HG03457 (cell line): ENCODE data around the gene FEZF2.

Experiments
- ATAC-seq: cut with Tn5 transposase; IDR thresholded peaks from one replicate; pipeline ENCODE4 v1.9.1; 2021; ENCODE audit warnings: moderate number of reproducible peaks; ENCODE audit not compliant: unreplicated experiment

Gene FEZF2

DNA sequence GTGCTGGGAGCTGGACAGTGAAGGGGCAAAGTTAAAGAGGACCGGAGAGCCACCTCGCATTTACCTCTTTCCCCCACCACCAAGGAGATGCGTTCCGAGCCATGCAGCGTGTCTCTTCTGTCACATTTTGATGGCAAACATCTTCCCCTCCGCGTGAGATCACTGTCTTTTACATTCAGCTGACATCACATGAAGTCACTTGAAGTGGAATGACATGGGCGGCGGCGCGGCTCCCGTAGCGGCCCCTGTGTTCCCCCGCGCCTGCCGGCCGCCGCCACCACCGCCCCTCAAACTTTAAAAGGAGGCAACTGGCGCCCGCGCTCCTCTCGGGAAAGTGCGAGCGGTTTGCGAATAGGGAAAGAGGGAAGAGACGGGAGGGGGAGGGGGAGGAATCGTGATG lies at the start of gene FEZF2:
TSS of gene FEZF2 (minus strand) at position 336 of the 400 bp plus-strand sequence. CDS start 682 bp downstream, outside the sequence.
- no peak for ATAC-seq

DNA sequence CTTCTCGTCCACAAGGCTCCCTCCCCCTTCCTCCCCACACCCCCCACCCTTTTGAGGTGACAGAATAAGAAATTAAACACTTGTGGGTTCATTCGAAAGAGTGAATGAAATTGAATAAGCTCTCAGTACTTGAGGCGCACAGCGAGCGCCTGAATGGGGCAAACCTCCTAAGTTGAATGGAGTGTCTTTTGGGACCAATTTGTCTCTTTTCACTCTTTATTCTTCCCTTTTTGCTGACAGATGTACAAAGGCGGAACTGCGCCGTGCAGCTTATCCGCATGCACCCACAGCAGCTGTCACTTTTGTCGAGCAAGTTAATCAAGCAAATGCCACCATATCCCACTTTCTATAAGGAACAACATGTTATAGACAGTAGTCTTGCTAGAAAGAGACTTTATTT lies 47.9 kb upstream of the FEZF2 start:
- ATAC-seq = no peak

DNA sequence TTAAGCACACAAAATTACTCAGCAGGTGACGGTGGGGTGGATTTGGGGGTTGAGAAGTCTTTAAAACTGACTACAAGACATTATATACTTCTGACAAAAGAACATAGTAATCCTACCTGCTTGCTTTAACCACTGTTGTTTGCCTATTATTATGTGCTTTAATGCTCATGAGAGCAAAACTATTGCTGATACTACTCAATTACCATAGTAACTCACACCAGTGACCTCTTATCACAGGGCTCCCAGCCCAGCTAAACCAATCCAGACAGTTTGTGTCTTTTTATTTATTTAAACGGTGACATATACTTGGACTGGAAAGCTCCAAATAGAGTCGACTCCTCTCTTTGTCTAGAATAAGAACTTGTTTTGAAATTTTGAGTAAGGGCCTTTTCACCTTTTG lies 42.8 kb upstream of the FEZF2 start:
- no peak for ATAC-seq

DNA sequence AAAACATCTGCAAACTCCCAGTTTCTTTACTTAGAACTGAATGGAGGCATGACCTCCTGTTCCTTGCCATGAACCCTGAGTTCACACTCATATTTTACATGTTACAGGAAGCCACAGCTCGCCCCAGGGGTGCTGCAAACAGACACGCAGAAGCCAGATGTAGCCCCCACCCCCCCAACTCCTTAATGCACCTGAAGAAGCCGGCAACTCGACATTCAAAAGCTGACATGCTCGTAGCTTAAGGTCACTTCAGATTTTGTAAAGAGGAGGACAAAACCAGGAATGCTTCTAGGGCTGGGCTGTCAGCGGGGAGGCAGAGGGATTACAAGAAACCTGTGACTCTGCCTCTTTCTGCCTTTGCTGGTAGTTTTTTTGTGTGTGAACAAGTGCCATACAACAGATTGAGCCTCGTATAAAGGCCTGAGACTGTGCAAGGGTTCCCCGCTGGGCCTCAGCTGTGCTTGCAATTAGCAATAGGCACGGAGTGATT lies 42.0 kb upstream of the FEZF2 start:
- no peak for ATAC-seq

DNA sequence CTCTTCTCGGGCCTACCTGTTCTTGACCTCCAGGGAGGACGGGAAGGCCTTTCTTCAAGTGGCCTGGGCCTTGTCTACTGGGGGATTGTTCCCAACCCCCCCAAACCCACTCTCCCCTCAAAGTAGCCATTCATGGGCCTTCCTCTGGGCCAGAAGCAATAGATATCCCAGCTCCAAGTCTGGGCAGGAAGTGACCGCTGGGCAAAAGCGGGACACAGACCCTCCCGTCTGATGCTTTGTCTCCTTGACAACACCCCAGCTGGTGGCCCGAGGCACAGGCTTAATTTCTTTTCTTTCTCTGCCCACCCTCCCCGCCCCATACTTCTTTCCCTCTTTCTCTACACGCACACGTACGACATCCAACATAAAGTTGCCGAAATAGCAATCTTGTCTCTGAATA lies 41.4 kb upstream of the FEZF2 start:
- ATAC-seq = no peak

DNA sequence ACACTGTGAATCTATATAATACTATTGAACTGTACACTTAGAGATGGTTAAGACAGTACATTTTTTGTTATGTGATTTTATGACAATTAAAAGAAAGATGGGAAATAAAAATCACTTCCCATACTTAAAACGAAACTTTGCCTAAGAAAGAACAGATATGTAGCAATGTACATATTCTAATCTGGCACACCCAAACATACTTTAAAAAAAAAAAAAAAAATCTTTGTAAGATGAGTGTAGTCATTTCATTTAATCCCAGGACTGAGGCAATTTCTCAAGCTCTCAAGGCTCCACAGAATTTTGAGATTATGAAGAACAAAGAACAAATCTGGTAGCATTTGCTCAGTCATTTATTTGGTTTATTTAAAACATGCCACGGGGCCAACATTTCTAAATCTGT lies 40.3 kb upstream of the FEZF2 start:
- no peak for ATAC-seq

DNA sequence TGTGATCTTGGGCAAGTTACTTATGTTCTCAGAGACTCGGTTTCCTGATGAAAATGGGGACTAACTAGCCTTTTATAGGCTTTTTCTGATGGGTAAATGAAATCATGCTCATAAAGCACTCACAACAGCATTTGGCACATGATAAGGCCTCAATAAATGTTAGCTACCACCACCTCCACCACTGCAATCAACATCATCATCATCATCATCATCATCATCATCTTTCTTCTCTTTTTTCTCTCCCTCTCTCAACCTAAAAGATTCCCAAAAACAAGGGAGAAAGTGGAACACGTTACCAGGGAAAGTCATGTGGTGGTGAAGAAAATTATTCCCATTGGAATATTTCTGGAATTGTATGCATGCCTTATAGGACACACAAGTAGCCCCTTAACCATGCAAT lies 33.6 kb upstream of the FEZF2 start:
- ATAC-seq = no peak

DNA sequence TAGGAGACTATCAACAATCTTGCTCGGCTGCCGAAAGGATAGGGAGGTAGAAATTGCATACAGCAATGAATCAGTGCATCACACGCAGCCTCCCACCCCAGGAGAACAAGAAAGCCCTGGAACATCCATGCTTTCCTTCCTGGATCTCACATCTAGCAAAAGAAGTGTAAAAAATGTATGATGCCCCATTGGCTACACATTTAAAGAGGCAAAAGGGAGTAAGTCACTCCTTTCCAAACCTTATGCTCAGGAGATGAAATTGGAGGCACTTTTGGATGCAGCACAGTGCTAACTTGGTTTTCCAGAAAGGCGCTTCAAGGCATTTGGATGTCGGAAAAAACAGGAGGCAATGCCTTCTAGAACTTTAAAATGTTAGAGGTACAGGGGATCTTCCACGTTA lies 32.2 kb upstream of the FEZF2 start:
- no peak for ATAC-seq

DNA sequence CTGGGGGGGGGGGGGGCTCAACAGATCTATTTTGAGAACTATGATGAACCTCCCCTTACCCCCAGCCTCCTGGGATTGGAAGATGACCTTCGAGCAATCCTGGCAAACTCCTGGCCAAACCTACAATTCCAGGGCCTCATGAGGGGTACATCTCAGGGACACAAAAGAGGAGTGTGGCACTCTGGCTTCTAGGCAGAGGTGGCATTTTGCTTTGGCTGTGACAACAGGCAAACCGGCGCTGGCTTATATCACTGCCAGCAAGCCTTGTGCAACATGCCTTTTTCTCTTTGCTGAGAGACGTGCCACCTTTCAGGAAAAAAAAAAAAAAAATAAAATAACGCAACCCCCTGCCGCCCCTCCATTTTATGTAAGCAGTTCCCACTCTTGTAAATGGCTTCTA lies 31.8 kb upstream of the FEZF2 start:
- no peak for ATAC-seq

DNA sequence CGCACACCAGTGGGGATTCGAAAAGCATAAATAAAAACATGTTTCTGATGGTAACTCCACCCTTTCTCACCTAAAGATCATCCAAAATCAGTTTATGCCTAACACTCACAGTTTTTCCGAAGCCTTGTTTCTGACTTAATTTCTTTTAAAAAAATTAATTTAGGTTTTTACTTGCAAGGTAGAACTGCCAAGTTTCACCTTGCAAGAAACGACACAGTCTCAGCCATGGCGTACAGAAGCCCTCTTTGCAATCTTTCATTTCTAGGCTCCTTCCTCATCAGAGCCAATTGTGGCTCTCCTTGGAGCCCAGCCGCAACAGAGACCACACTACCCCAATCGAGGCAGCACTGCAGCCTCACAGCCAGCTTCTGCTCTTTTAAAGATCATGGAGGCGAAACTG lies 31.0 kb upstream of the FEZF2 start:
- ATAC-seq = no peak

DNA sequence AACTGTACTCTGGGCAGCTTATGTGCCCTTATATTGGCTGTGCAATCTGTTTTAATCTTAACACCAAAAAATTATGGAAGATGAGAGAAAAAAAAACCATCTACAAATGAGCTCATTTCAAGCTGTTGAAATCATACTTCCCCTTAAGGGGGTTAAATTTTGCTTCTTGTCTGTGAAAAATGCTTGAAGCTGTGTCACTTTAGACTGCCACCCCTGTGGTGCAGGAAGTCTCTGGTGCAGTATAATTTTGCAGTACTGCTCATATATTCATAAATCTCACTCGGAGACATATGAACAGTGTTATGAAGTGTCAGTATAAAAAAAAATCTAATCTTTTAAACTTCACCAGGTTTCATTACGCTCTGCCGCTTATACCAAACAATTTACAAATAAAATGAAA lies 30.4 kb upstream of the FEZF2 start:
- ATAC-seq = no peak

DNA sequence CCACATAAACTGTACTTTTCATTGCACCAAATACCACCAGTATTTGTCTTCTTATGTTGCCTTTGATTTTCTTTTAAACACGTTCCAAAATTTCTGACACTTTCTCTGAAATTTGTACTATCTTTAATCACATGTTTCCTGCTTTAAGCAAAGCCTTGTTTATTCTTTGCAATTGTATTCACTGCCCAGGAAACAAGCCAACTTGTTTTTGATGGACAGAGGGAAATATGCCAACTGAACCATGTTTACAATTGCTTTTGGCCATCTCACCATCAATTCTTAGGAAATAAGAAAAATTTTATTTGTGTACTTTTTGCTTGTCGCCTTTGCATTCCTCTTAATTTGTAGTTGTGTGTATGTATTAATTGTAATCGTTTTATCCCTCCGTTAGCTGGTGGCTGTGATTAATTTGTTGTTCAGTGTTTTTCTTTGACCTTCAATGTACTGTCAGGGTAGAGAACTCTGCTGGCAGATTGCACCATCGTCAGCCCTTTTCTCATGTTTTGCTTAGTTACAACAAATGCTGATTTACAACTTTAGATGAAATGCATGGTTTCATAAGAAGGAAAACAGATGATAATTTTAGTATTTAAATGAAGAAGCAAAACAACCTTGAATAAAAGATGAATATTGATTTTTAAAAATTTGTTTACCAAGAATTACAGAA lies 19.4 kb upstream of the FEZF2 start:
- ATAC-seq = no peak

DNA sequence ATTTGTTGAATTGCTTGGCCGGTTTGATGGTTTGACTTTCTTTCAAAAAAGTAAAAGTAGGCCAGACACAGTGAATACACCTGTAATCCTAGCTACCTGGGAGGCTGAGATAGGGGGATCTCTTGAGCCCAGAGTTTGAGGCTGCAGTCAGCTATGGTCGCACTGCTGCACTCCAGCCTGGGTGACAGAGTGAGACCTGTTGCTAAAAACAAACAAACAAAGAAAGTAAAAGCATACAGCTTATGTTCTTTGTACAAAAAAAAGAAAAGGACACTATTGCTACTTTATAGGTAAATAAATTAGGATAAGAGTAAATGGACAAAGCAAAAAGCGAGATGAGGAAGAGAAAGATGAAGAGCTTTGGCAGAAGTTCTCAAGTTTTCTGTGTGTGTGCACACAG lies 13.9 kb upstream of the FEZF2 start:
- ATAC-seq = no peak

DNA sequence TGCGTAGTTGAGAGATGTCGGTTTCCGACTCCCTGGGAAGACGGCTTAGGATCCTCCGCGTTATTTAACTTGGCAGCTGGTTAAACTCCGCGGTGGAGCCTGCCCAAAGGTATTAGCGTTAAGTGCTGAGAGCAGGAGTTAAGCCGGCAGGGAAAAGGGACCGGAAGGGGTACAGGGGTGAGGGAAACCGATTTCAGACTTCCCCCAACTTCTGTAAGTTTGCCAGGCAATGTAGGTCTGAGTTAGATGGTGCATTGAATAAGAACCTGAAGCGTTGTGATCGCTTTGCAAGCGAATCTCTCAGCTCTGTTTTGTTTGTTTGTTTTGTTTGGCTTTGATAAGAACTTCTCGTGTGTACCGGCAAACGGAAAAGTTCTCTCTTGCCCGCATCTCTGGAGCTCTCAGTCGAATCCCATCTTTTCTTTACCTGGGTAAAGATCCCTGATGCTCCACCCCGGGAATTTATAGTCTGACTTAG lies 6.0 kb upstream of the FEZF2 start:
- no peak for ATAC-seq

DNA sequence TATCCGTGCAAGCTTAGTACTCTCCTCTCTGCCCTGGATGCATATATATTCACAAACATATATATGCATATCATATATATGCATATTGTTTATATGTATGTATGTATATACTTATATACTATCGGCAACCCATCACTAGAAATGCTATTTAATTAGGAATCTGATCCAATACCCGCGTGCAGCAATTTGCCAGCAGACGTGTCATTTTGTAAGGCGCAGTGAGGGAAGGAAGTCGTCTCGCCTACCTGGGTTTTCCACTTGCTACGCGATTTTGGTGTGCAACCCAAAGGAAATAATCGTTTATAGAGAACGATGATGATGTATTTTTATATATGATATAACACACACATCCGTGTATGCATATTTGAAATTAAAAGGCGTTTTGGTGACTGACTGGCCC lies 5.6 kb upstream of the FEZF2 start:
- no peak for ATAC-seq

DNA sequence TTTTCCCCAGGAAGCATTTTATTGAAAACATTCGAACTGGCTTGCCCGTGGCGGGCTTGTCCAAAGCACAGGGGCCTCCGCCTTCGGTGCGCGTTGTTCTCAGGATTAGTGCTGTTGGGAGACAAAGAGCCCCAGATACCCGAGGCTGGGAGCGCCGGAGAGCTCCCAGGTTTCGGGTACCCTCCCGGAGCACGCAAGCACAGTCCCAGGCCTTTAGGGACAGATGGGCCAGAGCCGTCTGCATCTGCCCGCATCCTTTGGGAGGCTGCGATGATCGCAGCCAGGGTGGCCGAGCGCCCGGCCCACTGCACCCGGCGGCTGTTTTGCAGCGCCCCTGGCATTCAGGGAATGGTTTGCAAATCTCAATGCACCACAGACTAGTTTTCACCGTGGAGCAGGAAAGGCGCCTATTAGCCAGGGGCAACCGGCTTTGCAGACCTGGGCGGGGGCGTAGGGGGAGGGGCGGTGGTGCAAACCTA lies 5.0 kb upstream of the FEZF2 start:
- no peak for ATAC-seq

DNA sequence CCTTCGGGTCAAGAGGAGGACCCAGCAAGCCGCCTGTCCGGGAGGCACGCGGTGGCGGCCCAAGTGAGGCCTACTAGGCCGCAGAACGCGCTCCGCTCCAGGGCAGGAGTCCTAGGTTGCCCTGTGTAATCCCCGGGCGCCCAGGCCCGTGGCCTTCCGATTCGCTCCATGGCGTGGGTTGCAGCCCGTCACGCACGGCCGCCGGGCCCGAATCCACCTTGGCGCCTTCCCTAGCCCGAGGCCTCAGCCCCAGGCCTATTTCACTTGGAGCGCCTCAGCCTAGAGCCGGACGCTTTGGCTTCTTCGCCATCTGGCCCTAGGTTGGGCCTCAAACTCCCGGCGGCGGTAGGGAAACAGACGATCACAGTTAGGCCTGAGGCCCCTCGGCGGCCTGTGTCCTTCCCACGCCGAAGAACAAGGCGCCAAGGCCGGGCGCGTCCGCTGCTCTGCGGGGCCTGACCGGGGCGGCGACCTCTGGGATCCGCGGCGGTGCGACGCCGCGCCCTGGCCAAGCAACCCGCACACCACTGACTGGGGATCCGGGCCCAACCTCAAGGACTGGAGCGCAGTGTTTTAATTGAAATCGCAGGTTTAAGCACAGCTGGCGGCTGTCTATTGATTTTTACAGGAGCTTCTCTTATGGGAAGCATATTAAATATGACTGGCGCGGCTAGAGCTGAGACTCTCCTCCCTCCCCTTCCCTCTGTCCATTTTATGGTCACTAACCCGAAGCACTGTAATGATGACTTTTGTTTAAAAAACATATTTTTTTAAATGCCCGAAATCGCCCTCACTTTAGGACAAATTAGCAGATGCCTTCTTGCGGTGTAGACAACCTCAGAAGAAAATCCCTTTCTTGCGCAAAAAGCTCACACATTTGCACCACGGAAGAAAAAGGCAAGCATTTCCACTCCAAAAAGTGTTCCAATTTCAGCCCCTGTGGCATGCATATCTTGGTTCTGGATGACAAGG lies 3.8 kb upstream of the FEZF2 start:
- ATAC-seq = no peak

DNA sequence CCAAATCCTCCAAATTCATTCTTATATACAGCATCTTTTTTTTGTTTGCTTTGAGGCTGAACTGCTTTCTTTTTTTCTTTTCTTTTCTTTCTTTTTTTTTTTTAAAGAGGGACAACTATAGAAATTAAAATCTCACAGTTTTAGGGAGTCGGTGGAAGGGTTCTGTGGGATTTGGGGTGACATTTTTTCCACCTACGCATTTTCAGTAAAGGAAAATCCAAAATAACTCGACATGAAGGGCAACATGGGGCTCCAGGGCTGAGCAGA lies 3.0 kb upstream of the FEZF2 start:
- no peak for ATAC-seq

DNA sequence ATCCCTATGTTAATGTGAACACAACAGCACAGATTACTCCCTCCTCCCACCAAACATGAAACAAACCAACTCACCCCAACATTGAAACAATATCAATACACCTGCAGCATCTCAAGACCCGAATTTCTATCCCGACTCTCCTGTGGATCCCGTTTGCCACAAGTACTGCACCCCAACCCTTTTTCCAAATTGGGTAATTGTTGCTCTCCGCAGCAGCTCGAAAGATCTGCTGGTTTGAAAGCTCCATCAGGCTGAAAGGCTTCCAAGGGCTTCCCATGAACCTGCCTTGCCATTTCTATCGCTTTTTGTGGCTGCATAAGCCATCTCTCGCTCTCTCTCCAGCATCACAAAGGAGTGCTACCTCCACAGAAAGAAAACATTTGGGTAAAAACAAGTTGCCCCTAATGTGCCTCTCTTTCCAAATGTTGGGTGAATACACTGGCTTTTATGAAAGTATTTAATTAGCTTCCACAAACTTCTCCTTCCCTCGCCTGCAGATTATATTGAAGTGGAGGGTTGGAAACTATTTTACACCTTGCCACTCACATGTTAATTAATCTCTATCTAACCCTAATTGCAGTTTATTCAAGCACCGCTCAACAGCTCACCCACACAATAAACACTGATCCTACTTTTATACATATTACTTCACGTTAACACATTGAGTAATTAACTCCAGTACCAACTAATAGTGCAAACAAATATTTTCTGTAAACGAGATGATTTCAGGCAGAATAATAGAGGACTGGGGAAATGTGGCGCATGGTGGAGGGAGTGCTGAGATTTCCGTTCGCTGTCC lies 2.5 kb upstream of the FEZF2 start:
- ATAC-seq = no peak

DNA sequence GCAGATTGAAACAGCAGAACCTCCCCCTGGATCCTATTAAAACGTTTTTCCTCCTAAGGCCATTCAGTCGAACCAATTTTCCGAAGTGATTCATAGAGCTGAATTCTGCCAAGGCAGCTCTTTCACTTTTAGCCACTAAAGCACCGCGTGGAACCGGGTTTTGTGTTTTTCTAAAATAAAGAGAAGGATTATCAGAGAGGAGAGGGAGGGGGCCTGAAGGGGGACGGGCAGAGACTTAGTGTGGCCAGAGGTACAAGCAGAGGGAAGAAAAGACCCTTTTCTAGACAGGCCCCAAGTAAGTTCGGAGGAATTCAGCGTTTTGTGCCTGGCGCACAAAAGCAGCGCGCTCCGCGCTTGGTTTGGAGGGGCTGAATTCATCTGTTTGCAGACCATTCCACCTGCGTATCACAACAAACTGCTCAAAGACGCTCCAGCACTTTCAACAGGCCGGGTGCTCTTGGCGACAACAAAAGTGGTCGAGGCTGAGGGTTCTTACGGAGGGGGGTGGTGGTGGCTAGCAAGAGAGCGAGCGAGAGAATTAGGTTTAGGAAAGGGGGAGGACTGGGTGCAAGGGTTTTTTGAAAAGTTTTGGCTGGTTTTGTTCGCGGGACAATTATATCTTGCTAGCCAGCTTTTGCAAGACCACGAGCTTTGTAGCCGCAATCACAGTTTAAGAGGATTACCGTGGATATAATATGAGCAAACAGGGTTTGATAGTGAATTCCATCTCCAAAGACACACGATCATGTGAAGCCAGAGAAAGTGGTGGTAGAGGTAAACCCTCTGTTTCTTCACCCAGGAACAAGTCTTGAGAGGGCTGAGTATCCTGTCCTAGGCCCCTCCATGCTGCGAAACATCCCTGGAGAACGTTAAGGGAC lies 1.2 kb upstream of the FEZF2 start:
- ATAC-seq = no peak
